Endothelial cell of umbilical vein (primary cell): ENCODE data around the gene HTRA3. TPM values are rescaled to one million over a fixed set of nuclear protein-coding genes. Genes with fewer than 3 reads are reported as not detected.

Experiments
- BruUV-seq: library from RNA; stranded (reverse); fragments of 400-500 nt; replicated peaks from 2 replicates; lab custom pipeline; 2021; lab: Mats Ljungman, UMichigan
- CTCF ChIA-PET: fragments of 300-600, 350-600 bp; sonication (Branson Sonifier 250); formaldehyde crosslinking; loops from one replicate; lab custom pipeline; 2021; ENCODE audit warnings: antibody characterized with exemption, inconsistent platforms; lab: Charles Lee
- POLR2A ChIA-PET: fragments of 300-600, 350-600 bp; sonication (Branson Sonifier 250); formaldehyde crosslinking; loops from one replicate; lab custom pipeline; 2021; ENCODE audit warnings: antibody characterized with exemption, inconsistent platforms; lab: Charles Lee
- DNase-seq: peaks from one replicate; pipeline ENCODE4 v3.0.0-alpha.2; 2011; ENCODE audit warnings: low read depth, low spot score
- FAIRE-seq: peaks from 2 replicates; lab custom pipeline; 2011; peaks lifted over from hg19 to GRCh38; lab: Jason Lieb, UNC
- H2AFZ ChIP-seq: 2 replicates; pipeline ENCODE4 v1.6.0; 2012; ENCODE audit warnings: low read depth, low read length, control low read depth, inconsistent platforms
- H3K27ac ChIP-seq: 2 replicates; pipeline ENCODE4 v1.5.1; 2011; ENCODE audit warnings: low read depth, mild to moderate bottlenecking, control low read depth, low read length, moderate library complexity; ENCODE audit not compliant: insufficient read depth
- H3K27me3 ChIP-seq, 2 experiments: 2 replicates each; pipeline versions ENCODE4 v1.6.0 to v1.6.1; 2011; ENCODE audit warnings: low read length in 2 of 2, mixed read lengths in 1 of 2; ENCODE audit not compliant: control insufficient read depth in 2 of 2, insufficient read depth in 2 of 2
- H3K36me3 ChIP-seq, 2 experiments: 2 replicates in 1 of 2; 3 replicates in 1 of 2; pipeline ENCODE4 v1.5.1; 2011; ENCODE audit warnings: low read length in 2 of 2, mild to moderate bottlenecking in 1 of 2, moderate library complexity in 1 of 2; ENCODE audit not compliant: control insufficient read depth in 2 of 2, insufficient read depth in 2 of 2; ENCODE audit errors: extremely low read depth in 1 of 2
- H3K4me1 ChIP-seq: 3 replicates; pipeline ENCODE4 v1.5.1; 2011; ENCODE audit warnings: mild to moderate bottlenecking, low read length; ENCODE audit not compliant: control insufficient read depth, insufficient read depth; ENCODE audit errors: extremely low read depth
- H3K4me2 ChIP-seq: 2 replicates; pipeline ENCODE4 v1.6.1; 2011; ENCODE audit warnings: low read length, control low read depth, mixed read lengths; ENCODE audit not compliant: insufficient read depth
- H3K4me3 ChIP-seq, 3 experiments: fragments of 200-600 bp in 1 of 3; sonication (generic), shearing (Covaris generic) in 1 of 3; replicated peaks in 1 of 3; 2 replicates each; pipeline ENCODE4 v1.5.1; 2011 to 2016; ENCODE audit warnings: control low read depth in 3 of 3, low read length in 3 of 3, mild to moderate bottlenecking in 2 of 3, inconsistent platforms in 1 of 3, low read depth in 1 of 3, moderate library complexity in 1 of 3; ENCODE audit not compliant: insufficient read depth in 1 of 3
- H3K79me2 ChIP-seq: 2 replicates; pipeline ENCODE4 v1.6.0; 2012; ENCODE audit warnings: low read length, inconsistent platforms; ENCODE audit not compliant: control insufficient read depth, insufficient read depth
- H3K9ac ChIP-seq: replicated peaks from 2 replicates; pipeline ENCODE3; 2011; ENCODE audit warnings: low read length, control low read depth; ENCODE audit not compliant: insufficient read depth; ENCODE audit errors: extremely low read depth
- H3K9me1 ChIP-seq: replicated peaks from 3 replicates; pipeline ENCODE4 v1.6.0; 2011; ENCODE audit warnings: mild to moderate bottlenecking, low read length; ENCODE audit not compliant: control insufficient read depth, insufficient read depth; ENCODE audit errors: extremely low read depth
- H3K9me3 ChIP-seq: replicated peaks from 2 replicates; pipeline ENCODE4 v1.5.1; 2012; ENCODE audit warnings: low read length, inconsistent platforms; ENCODE audit not compliant: control insufficient read depth, insufficient read depth
- H4K20me1 ChIP-seq: replicated peaks from 2 replicates; pipeline ENCODE3; 2011; ENCODE audit warnings: mild to moderate bottlenecking, low read length; ENCODE audit not compliant: control insufficient read depth, insufficient read depth; ENCODE audit errors: extremely low read depth
- CTCF ChIP-seq, 2 donors: IDR thresholded peaks; 1 replicate in 1 of 2; 2 replicates in 1 of 2; pipeline ENCODE4 v1.5.1; 2011; ENCODE audit warnings: low read length in 2 of 2, mild to moderate bottlenecking in 2 of 2, moderate library complexity in 2 of 2, control low read depth in 1 of 2, inconsistent platforms in 1 of 2, low read depth in 1 of 2; ENCODE audit not compliant: insufficient read depth in 1 of 2; ENCODE audit errors: extremely low read depth in 1 of 2
- EZH2 ChIP-seq: IDR thresholded peaks from 2 replicates; pipeline ENCODE4 v1.6.1; 2012; ENCODE audit warnings: borderline replicate concordance, low read depth, mild to moderate bottlenecking, moderate library complexity, low read length, inconsistent platforms; ENCODE audit not compliant: severe bottlenecking
- FOS ChIP-seq: IDR thresholded peaks from 2 replicates; pipeline ENCODE4 v1.6.1; 2011; ENCODE audit warnings: mild to moderate bottlenecking, low read length, moderate library complexity, borderline replicate concordance; ENCODE audit not compliant: insufficient read depth
- GATA2 ChIP-seq: IDR thresholded peaks from 2 replicates; pipeline ENCODE4 v1.7.0; 2011; ENCODE audit warnings: low read depth, mild to moderate bottlenecking, moderate library complexity, mixed read lengths, low read length; ENCODE audit not compliant: insufficient read length, insufficient read depth
- JUN ChIP-seq: IDR thresholded peaks from 2 replicates; pipeline ENCODE4 v1.6.1; 2011; ENCODE audit warnings: borderline replicate concordance, low read depth; ENCODE audit not compliant: insufficient read length, insufficient read depth
- MAX ChIP-seq: IDR thresholded peaks from 2 replicates; pipeline ENCODE4 v1.6.1; 2011; ENCODE audit not compliant: insufficient read depth, insufficient read length
- MYC ChIP-seq: IDR thresholded peaks from one replicate; pipeline ENCODE4 v1.6.1; 2011; ENCODE audit warnings: mild to moderate bottlenecking, low read depth, low read length
- POLR2A ChIP-seq: IDR thresholded peaks from 2 replicates; pipeline ENCODE4 v1.6.1; 2012; ENCODE audit warnings: low read depth, mild to moderate bottlenecking, control low read depth, low read length
- POLR2AphosphoS5 ChIP-seq: IDR thresholded peaks from 2 replicates; pipeline ENCODE4 v1.6.1; 2012; ENCODE audit warnings: low read depth, mild to moderate bottlenecking, control low read depth, low read length, moderate library complexity; ENCODE audit not compliant: insufficient read depth
- dilution Hi-C: fragments of 300-500 bp; cut with MboI; formaldehyde crosslinking; loops from one replicate; pipeline ENCODE4 v1.15.0; 2019; ENCODE audit warnings: low sequenced_read_pairs; ENCODE audit not compliant: extremely low pct_ligation_motif_present
- intact Hi-C: fragments of 100-400 bp; cut with micrococcal nuclease; formaldehyde crosslinking; loops from one replicate; pipeline ENCODE4 v1.10.0; 2022
- polyA plus RNA-seq, 4 experiments: library from polyadenylated mRNA; depleted of rRNA in 3 of 4; stranded (reverse) in 3 of 4; unstranded in 1 of 4; fragments of >200 nt; gene quantifications; 2 replicates each; pipeline versions ENCODE4 v1.2.1 to v1.2.3, GENCODE V29; 2011 to 2012; ENCODE audit warnings: missing spikeins in 1 of 4
- total RNA-seq: library from RNA; stranded (reverse); gene quantifications from 2 replicates; pipeline ENCODE4 v1.2.3, GENCODE V29; 2021

The HTRA3 gene
- total and polyA plus RNA-seq, 2 donors (not counting 3 experiments of a cell fraction or from before 2014, with no cell fraction given): 9.0 to 12.0 TPM

GRCh38 chr4:8293131-8293975 is 23.8 kb downstream of the HTRA3 start:
- intact Hi-C loops: no loop called here
- Histone ChIP-seq H4K20me1 (no peaks in the 10 kb centered on the region), H3K4me3 (no peak overlapping the region), H3K27ac (no peak overlapping the region), H3K9me3 (no peaks in the 10 kb centered on the region), H2AFZ (no peak overlapping the region), H3K4me1 (no peaks in the 10 kb centered on the region), H3K9ac (no peak overlapping the region), H3K4me2 (no peak overlapping the region), H3K36me3 (no peaks in the 10 kb centered on the region), H3K79me2 (no peaks in the 10 kb centered on the region), H3K27me3 (no peaks in the 10 kb centered on the region), H3K9me1 (no peaks in the 10 kb centered on the region)
- no peak for TF ChIP-seq MYC
- TF ChIP-seq GATA2: no peak
- no peak for TF ChIP-seq EZH2
- TF ChIP-seq POLR2A: no peak
- TF ChIP-seq CTCF (IDR thresholded peaks at IDR 0.05; ENCODE audit: extremely low read depth in 1 of 2, insufficient read depth in 1 of 2, low read depth in 1 of 2, low read length in 2 of 2): no peak
- no peak for TF ChIP-seq MAX
- TF ChIP-seq FOS: no peak
- TF ChIP-seq JUN: no peak
- no peak for TF ChIP-seq POLR2AphosphoS5
- BruUV-seq: no TSS peak
- dilution Hi-C loops: no loop called here
- no peak for FAIRE-seq
- CTCF ChIA-PET: interaction anchor here (0.8 to 1.1 kb wide), 3 partner anchors 26 to 101 kb away, joined by 3 to 5 read pairs (median 4); no protein-coding TSS in a partner anchor
- POLR2A ChIA-PET: no interaction called here
- no peak for DNase-seq
